ENCODE measurements around the gene ASAP2.

DNA sequence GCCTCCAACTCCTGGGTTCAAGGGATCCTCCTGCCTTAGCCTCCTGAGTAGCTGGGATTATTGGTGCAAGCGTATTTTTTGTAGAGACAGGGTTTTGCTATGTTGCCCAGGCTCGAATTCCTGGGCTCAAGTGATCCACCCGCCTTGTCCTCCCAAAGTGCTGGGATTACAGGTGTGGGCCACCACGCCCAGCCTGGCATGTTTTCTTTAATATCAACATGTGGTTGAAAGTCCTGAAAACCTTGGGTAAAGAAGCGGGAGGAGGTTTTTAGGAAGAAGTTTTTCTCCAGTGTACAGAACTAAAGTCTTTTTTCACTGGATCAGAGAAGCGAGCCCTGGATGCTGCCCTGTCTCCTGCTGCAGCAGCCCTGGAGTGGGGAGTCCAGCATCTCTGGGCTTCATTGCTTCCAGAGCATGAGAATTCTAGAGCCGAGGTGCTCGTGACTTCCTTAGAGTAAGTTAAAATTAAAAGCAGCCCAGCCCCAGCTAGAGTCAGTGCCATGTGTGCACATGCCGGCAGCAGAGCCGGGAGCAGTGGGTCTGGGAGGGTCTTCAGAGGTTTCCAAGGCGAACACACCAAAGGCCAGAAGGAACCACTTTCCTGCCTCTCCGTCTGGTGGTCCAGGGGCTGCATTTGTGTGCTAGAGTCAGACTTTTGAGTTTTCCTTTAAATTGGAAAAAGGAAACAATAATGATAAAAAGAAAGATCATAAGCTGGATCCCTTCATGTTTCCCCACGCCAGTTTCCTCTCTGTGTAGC is 185.5 kb downstream of the ASAP2 start:
- TF ChIP-seq, protein P1, sequence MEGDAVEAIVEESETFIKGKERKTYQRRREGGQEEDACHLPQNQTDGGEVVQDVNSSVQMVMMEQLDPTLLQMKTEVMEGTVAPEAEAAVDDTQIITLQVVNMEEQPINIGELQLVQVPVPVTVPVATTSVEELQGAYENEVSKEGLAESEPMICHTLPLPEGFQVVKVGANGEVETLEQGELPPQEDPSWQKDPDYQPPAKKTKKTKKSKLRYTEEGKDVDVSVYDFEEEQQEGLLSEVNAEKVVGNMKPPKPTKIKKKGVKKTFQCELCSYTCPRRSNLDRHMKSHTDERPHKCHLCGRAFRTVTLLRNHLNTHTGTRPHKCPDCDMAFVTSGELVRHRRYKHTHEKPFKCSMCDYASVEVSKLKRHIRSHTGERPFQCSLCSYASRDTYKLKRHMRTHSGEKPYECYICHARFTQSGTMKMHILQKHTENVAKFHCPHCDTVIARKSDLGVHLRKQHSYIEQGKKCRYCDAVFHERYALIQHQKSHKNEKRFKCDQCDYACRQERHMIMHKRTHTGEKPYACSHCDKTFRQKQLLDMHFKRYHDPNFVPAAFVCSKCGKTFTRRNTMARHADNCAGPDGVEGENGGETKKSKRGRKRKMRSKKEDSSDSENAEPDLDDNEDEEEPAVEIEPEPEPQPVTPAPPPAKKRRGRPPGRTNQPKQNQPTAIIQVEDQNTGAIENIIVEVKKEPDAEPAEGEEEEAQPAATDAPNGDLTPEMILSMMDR (IDR thresholded peaks at IDR 0.05; ENCODE audit: low read length) = no peak
- no peak for TF ChIP-seq EZH2phosphoT487 (IDR thresholded peaks at IDR 0.05; ENCODE audit: low read length)
